NCI-H226 (cell line): ENCODE measurements around the gene PRSS36.
"Not testable (repeated sequence)": the region's sequence is repeated elsewhere in the genome, so short reads cannot be mapped to it uniquely, and the experiment has no call there.

Experiments used
- DNase-seq: peaks from one replicate; pipeline ENCODE4 v3.0.0-alpha.2; 2015

PRSS36 gene

GRCh38 chr16:31141489-31142108 is 8.3 kb downstream of the PRSS36 start:
- DNase-seq = no peak

DNA sequence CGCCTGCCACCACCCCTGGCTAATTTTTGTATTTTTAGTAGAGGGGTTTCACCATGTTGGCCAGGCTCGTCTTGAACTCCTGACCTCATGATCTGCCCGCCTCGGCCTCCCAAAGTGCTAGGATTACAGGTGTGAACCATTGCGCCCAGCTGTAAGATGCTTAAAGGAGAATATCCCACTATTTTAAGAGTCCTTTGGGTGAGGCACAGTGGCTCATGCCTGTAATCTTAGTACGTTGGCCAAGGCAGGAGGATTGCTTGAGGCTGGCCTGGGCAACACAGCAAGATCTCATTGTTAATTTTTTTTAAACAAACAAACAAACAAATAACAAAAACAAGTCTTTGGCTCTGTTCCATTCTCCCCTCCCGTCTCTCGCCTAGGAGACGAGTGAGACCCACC is 8.8 kb downstream of the PRSS36 start:
- DNase-seq = not testable (repeated sequence)

DNA sequence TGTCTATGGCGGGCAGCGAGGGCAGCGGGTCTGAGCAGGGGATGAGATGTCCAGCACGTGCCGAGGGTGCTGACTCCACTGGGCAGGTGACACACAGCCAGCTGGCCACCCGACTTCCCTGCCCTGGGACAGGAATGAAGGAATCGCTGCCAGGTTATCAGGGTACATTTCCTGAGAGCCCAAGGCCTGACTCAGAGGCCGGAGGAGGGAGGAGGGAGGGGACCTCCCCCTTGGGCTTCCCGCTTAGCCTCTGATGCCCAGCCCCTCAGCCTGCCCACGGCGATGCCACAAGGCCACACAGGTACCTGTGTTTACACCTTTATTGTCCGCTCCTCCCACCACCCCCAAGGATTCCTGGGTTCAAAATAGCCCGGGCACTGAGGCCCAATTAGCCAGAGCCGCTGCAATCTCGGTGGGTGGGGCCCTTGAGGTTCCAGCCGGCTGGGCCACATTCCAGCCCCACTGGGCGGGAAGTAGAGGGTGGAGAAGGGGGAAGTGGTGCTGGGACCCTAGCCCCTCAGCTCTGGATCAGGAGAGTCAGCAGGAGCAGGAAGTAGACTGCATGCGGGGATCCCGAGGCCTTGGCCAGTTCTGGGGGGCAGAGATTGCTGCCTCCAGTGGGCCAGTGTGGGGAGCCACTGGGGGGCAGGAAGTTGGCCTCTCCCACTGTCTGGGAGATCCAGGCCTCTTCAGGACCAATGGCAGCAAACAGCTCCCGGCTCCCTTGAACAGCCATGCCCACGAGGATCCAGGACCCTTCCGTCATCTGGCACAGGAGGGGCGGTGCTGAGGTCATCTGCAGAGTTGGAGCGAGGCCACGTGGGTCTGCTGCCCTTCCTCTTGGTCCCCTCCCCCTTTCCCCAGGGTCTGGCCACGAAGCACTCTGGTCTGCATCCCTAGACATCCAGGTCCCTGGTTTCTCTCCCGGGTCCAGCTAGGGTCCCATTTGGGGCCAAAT is 11.0 kb downstream of the PRSS36 start:
- peak; percentile 88 for DNase-seq

DNA sequence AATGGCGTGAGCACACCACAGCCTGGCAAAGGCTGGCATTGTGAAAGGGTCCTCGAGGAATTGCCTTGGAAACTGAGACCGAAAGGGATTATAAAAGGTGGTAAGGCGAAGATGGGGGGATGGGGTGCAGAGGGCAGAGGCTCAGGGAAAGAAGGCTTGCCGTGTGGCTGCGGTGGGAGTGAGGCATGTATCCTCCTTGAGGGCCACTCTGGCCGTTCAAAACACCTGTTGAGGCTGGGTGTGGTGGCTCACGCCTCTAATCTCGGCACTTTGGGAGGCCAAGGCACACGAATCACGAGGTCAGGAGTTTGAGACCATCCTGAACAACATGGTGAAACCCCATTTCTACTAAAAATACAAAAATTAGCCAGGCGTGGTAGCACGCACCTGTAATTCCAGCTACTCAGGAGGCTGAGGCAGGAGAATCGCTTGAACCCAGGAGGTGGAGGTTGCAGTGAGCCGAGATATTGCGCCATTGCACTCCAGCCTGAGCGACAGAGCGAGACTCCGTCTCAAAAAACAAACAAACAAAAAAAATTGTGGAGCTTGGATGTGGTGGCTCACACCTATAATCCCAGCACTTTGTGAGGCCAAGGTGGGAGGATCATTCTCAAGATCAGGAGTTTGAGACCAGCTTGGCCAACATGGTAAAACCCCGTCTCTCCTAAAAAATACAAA is 12.9 kb downstream of the PRSS36 start:
- DNase-seq = not testable (repeated sequence)

DNA sequence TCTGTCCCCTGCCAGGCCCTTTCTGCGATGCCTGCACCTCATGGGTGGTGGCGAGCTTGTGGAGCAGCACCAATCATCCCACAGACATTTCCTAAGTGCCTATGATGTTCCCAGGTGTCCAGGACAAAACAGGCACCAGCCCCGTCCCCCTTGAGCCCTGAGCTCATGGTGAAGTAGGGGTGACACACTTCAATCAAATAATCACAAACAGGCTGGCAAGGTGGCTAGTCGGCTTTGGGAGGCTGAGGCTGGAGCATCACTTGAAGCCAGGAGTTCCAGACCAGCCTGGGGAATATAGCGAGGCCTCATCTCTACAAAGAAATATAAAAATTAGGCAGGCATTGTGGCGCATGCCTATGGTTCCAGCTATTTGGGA is 13.6 kb downstream of the PRSS36 start:
- DNase-seq = no peak

DNA sequence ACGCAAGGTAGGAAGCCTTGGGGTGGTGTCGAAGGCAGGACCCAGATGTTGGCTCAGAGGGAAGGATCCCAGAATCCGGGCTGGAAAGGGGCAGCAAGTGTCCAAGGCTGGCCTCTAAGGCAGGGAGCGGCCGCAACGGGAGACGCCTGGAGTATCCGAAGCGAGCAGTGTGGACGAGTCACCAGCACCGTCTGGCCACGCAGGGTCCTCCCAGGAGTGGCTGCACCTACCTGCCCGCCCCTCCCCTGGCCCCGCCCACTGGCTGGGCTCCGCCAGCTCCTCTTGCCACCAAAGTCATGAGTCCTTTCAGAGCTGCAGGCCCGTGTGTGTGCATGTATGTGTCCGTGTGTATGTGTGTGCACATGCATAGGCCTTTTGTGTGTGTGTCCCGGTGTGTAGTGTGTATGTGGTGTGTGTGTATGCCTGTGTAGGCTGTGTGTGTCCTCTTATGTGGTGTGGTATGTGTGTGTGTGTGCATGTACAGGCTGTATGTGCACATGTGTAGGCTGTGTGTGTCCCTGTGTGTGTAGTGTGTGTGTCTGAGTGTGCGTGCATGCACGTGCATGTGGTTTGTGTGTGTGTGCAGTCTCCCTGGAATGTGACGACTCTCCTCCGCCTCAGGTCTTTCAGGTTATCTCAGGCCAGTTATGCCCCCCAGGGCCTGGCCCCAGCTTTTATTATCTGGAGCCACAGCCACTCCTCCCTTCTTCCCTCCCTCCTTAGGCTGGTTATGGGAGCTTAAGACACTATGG is 14.2 kb downstream of the PRSS36 start, which contains the start of gene PRSS8:
PRSS8 (minus strand) TSS at position 193 of the 752 bp plus-strand sequence. CDS start 229 bp downstream, outside the sequence.
- peak; percentile 48 for DNase-seq

DNA sequence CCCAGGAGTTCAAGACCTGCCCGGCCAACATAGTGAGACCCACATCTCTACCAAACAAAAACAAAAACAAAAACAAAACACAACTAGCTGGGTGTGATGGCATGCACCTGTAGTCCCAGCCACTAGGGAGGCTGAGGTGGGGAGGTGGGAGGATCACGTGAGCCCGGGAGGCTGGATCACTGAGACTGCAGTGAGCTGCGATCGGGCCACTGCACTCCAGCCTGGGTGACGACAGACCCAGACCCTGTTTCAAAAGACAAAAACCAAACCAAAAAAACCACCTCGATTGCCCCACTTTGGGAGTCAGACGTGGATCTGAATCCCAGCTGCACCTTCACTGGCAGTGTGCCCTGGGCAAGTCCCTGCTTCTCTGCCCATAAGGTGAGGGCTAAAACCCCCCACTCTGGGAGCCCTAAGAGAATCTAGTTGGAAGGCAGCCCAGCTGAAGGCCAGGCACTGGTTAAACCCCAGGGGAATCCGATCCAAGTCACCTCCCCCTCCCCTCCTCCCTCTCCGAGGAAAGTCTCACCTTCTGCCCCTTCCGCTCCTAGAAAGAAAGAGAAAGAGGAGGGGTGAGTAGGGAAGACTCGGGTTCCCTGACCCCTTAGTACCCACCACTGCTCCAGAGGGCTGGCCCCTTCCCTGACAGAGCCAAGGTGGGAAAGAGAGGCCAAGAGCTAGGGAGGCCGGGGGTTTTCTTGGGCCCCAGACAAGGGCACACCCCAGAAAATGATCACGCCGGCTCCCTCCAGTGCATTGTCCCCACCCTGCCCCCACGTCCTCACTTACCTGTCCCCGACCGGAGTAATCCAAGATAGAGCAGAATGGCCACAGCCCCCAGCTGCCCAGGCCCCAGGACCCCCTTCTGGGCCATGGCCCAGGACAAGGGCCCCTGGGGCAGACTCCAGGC is 15.0 kb downstream of the PRSS36 start:
- DNase-seq = no peak

- DNase-seq = no peak
Measured at GRCh38 chr16:31134091-31134571, 15.7 kb downstream of the PRSS36 start.

DNA sequence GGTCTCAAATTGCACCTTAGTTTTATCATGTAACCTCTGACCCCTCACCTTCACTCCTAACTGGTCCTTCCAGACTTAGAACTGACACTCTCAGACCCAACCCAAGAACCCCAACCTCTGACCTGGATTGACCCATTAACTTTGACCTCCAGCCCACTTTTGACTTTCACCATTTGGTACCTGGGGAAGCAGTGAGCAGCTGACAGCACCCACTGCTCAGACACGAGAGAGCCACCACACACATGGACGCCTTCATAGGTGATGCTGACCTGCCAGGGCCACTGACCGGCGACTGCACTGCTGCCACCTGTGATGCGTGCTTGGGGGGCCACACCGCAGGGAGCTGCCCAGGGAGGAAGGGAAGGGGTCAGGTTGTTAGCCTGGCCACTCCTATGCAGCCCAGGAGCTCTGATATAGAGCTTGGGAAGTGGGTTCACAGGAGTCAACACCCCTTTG is 16.8 kb downstream of the PRSS36 start:
- DNase-seq = no peak

DNA sequence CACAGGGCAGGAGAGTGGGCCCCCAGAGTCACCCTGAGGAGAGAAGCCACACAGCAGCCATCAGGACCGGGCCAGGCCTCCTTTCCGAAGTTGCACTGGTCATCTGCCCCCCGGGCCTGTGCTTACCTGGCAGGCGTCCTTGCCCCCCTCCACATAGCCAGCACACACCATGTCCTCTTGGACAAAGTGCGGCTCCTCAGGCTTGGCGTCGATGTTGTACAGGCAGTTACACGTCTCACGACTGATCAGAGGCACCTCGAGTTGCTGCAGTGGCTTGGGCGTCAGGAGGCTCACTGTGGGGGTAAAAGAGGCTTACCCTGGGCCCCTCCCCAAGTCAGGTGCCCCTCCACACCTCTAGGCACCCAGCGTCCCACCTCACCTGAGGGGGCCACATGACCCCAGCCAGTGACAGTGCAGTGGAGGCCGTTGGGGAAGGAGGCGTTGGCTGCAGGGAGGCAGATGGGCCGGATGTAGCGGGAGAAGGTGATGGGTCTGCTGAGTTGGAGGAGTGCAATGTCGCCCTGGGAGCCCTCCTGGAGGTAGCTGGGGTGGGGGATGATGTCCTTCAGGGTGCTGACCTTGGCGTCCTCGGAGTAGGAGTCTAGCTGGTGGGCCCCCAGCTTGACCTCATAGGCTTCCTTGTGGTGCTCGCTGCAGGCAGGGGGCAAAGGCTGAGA is 17.4 kb downstream of the PRSS36 start:
- DNase-seq = no peak

- no peak for DNase-seq
Measured at GRCh38 chr16:31131841-31132271, 18.0 kb downstream of the PRSS36 start.

GRCh38 chr16:31131416-31131815 is 18.4 kb downstream of the PRSS36 start:
- no peak for DNase-seq

GRCh38 chr16:31130899-31131298 is 19.0 kb downstream of the PRSS36 start:
- DNase-seq = no peak

DNA sequence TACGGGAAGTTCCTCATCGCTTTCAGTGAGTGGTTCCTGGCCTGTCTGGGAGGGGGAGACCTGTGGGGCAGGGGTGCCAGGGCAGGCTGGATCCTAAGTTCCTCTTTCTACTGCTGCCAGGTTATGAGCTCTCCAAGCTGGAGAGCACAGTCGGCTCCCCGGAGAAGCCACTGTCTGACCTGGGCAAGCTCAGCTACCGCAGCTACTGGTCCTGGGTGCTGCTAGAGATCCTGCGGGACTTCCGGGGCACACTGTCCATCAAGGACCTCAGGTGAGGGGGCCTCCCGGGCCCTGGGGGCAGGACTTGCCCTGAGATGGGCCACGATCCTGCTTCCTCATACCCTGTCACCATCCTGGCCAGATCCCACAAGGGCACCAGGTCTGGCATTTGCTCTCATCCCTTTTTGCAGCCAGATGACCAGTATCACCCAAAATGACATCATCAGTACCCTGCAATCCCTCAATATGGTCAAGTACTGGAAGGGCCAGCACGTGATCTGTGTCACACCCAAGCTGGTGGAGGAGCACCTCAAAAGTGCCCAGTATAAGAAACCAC is 19.5 kb downstream of the PRSS36 start:
- DNase-seq = no peak

- DNase-seq = no peak
Measured at GRCh38 chr16:31129568-31130335, 20.1 kb downstream of the PRSS36 start.

- DNase-seq = no peak
Measured at GRCh38 chr16:31128711-31129567, 20.9 kb downstream of the PRSS36 start.

- no peak for DNase-seq
Measured at GRCh38 chr16:31127182-31127581, 22.7 kb downstream of the PRSS36 start.

- DNase-seq = no peak
Measured at GRCh38 chr16:31125844-31126243, 24.0 kb downstream of the PRSS36 start.

GRCh38 chr16:31120129-31120528 is 29.7 kb downstream of the PRSS36 start:
- no peak for DNase-seq
